AG08395 (cell line): Measurements from ENCODE around the gene PANK1.
A peak's percentile ranks its signal among the peaks of the same experiment; 100 is the strongest.
"Not testable (repeated sequence)": the region's sequence is repeated elsewhere in the genome, so short reads cannot be mapped to it uniquely, and the experiment has no call there.

Experiments
- DNase-seq: peaks from one replicate; pipeline ENCODE4 v3.0.0; 2012; ENCODE audit warnings: mixed read lengths, low spot score

PANK1 gene

DNA sequence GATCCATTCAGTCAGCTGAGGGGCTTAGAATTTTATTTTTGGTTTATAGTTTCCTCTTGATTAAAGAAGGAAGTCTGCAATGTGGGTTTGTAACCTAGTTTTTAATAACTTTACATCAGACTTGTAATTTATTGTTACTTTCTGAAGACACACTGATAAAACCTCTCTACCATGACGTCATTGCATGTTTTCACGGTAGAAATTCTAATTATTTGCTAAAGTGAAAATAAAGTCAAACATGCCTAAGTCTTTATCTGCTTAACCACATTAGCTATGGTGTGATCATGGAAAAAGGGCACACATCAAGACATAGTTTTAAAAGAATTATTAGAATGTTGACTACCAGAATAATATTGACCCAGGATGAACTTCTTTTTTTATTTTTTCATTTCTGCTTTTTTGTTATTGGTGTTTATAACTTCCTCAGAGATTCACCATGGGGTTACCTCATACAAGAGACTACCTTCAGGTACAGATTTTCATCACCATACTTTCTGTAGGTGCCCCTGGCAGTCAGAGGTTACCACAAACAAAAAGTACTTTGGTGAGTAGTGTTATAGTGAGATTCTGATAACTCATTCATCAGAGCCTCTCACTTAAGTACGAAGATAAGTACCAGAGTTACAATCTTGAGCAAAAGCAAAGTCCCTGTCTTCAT, 7.0 kb upstream of the PANK1 start:
- no peak for DNase-seq

DNA sequence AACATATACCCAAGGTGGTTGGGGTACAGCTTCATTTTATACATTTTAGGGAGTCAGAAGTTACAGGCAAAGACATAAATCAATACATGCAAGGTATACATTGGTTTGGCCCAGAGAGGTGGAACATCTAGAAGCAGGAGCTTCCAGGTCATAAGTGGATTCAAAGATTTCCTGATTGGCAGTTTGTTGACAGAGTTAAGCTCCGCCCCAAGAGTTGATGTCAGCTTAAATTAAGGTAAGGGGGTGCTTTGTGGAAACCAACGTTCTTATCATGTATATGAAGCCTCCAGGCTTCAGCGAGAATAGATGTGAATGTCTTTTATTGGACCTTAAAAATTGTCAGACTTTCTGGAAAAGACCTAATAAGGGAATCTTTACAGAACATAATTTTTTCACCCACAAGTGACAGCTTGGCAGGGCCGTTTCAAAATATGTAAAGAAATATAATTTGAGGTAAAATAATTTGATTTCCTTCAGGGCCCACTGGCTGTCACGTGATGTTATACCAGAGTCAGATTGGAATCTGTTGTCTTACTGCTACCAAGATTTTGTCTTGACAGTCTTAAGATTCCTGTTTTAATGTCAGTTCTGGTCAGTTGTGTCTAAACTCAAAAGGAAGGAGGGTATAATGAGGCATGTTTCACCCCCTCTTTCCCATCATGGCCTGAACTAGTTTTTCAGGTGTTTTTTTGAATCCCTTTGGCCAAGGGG, 6.3 kb upstream of the PANK1 start:
- no peak for DNase-seq

DNA sequence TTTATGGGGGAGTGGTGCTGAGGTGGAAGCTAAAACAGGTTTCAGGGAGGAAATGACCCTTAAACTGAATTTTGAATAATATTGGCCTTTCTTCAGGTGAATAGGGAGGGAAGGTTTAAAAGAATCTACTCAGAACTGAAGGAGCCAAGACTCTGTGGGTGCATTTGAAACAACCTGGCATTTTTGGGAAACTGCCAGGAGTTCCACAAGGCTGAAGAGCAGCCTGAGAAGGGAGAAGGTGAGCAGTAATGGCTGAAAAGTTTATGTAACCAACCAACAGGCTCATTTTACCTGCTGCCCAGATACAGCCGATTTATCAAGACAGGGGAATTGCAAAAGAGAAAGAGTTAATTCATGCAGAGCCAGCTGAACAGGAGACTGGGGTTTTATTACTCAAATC, 4.0 kb upstream of the PANK1 start:
- DNase-seq, result no peak

DNA sequence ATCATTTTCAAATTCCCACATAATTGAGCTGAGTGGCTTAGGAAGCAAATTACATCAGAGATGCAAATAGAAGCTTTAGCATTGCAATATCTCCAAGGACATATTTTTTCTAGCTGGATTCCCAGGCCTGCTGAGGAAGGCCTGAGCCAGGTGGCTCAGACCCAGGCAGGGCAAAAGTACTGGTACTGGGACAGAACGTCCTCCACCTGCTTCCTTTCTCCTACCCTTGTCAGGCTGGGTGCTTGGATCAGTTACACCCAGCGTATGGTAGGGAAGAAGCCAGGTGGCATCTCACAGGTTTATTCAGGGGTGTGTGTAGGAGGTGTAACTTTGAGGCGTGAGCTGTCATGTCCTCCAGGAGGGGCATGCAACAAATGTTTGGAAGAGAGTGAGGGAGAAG, 3.0 kb upstream of the PANK1 start:
- DNase-seq, result no peak

DNA sequence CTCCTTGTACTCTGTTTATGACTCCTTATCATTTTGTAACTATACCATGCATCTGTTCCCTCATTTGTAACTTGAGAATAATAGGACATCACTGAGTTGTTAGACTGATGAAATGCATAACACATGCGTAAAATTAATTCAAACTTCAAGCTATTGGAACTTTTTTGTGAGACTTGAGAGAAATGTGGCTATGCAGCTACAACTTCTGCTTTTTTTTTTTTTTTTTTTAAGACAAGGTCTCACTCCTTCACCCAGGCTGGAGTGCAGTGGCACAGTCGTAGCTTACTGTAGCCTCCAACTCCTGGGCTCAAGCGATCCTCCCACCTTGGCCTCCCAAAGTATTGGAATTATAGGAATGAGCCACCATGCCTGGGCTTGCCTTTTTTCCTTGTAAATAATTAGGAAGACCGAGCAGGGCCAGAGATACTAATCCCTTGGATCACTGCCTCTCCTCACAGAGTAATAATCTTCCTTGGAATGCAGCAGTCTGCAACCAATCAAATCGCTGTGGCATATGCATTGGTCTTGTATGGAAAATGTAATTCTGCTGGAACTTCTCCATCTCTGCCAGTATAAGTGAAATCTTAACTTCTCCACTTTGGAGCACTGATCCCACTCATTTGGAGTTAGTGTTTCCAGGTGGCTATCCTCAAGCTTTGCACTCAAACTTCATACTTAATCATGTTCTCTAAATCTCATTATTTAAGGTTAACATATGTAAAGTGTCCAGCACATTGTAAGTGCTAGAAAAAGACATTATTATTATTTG, 2.0 kb upstream of the PANK1 start:
- DNase-seq, result no peak

DNA sequence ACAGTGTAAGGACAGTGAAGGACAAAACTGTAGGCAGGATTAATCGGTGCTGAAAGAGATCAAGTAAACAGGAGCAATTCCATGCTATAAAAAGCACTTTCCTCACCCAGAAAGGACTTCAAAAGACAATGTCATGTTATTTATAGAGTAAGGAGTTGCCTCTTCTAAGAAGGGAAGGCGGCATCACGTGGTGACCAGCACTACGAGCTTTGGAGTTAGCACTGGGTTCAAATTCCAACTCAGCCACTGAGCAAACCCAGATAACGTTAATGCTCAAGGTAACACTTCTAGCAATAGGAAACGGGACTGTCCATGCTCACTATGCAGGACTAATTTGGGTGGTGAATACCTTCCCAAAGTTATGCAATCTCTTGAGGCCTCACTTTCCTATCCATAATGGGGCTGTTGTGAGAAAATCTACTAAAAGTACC, 715 bp upstream of the PANK1 start:
- no peak for DNase-seq

DNA sequence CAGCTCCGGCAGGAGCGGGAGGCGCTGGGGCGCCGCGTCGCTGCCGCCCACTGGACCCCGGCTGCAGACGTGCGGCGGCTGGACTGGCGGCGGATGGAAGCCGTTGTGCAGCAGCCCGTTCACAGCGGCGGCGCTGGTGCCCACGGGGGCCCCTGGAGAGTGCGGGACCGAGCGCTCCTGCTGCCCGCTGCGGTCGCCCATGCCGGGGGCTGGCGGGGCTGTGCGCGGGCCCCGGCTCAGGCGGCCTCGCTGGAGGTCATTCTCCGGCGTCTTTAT, 413 bp downstream of the PANK1 start:
- DNase-seq, result no peak

DNA sequence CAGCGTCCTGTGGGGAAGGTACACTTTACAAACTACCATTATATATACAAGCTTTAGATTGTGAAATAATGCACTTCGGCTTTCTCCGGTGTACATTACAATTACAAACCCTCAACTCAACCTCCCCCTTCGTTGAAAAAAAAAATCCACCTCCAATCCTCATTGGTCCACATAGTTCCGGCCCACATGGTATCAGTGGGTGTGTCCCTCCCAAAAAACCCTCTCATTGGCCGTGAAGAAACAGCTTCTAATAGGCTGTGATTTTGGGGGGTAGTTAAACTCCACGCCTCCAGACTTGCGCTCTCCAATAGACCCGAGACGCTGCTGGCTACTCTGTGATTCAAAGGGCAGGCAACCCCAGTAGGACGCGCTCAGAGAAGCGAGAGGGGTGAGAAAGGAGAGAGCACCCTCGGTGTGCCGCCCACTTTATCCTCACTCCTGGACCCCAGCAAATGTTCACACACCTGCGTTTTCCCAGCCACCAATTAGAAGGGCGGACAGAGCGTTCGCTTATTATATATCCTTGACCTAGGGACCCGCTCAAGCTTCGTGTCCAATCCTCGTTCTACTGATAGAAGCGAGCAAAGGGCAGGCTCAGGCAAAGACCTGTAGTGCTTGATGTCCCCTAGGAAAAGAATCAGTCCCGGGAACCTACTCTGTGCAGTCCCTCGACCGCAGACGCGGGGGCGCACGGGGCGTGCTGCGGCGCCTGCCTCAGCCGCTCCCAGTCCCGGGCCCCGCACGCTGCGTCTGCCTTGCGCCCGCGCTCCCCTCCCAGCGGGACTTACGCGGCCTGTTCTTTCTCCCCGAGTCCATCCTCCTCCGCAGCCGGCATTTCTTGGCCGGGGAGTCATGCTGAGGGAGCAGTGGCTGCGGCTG, 991 bp downstream of the PANK1 start:
- peak; percentile 97 for DNase-seq

DNA sequence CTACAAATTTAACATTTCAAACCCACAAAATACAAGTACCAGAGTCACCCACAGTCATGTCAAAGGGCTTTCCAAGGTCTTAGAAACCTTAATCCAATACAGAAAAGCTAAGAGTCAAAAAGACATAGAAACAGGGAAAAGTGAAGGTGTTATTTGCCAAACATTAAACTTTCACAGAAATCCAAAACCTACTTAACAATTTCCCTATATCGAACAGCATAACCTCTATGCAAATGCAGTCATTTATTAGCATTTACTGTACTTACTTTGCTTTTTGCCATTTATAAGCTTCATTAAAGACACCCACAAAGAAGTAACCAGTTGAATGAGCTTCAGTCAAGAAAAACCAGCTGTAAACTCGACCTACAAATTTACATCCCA, 1.6 kb downstream of the PANK1 start:
- DNase-seq, result no peak

DNA sequence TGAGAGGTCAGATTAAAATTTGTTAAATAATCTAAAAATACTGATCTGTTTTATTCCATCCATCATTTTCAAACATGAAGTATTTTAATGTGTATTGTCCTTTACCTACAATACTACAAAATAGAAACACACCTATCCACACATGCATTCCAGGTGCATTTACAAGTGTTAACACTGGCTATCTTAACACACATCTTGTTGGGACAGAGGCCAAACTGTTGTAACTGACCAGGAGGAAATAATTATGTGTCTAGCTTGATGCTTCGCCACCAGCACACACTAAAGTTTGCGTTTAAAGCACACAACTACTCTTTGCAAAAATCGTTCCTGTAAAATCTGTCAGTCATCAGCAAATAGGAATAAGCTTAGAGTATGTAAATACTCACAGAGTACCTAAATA, 2.8 kb downstream of the PANK1 start:
- DNase-seq, result no peak

DNA sequence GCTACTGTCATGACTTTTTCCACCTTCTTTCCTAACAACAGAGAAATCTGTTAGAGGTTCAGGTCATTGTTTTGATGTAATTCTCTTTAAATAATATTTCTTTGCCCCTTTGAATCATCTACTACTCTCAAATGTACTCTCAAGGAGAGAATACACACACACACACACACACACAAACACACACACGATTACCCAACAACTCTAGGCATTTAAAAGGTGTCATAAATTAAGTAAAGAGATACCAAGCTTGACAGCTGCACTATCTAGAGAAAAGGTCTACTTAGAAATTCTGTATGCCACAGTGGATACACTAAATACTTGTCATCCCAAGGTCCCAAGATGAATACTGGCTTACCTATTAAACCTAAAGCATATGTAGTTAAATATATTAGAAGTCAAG, 4.8 kb downstream of the PANK1 start:
- DNase-seq, result no peak

DNA sequence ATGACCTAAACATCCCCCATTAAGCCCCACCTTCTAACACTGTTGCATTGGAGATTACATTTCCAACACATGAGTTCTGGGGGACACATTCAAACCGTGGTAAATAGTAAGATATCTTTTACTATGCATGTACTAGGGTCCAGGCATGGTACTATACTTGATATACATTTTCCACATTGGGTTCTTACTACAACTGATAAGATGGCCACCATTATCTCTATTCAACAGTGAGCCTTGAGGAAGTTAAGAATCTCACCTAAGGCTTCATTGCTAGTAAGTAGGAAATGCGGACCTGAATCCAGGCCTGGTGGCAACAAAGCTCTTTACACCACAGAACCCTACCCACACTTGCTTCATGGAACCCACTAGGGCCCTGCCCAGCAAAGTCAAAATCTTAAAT, 5.7 kb downstream of the PANK1 start:
- no peak for DNase-seq

DNA sequence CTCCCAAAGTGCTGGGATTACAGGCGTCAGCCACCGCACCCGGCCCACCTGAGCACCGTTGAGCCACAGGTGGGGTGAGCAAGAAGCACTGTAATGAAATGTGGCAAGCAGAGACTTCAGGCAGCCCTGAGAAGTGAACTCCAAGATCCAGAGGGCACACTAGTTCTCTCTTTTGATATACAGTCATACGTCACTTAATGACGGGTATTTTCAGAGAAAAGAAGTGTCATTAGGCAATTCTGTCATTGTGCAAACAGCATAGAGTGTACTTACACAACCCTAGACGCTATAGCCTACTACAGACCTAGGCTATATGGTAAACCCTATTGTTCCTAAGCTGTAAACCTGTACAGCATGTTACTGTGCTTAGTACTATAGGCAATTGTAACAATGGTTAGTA, 7.9 kb downstream of the PANK1 start:
- no peak for DNase-seq

DNA sequence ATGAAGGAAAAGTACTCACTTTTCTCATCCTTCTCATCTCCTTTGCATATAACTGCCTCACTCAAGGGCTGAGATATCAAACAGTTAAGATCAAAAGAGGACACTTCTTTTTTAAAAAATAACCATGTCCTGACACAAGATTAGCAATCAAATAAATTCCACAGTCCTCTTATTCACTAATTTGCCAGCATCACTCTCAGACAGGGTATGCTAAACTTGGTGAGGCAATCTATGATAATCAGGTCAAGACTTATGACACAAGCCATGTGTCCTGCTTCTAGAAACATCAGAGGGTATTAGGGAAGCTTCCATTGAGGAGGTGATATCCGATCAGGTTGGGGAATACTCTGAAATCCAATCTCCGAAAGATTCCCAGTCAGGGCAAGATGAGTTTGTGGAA, 10.4 kb downstream of the PANK1 start:
- DNase-seq, result no peak

DNA sequence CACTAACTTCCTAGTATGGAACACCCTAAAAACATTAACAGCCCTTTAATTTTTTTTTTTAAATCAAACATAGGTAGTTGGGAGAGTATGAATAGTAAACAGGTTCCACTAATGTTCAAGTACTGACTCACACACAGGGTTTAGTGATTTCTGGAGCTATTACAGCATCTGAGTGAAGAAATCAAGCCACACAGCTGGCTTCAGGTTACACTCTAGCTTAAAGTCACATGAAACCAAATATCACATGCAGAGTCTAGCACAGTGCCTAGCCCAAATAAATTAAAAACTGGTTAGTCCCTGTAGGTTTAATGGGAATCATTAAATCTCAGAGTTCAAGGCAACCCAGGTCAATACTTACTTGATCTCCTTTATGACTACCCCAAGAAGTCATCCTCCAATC, 11.6 kb downstream of the PANK1 start:
- DNase-seq, result peak; percentile 43

DNA sequence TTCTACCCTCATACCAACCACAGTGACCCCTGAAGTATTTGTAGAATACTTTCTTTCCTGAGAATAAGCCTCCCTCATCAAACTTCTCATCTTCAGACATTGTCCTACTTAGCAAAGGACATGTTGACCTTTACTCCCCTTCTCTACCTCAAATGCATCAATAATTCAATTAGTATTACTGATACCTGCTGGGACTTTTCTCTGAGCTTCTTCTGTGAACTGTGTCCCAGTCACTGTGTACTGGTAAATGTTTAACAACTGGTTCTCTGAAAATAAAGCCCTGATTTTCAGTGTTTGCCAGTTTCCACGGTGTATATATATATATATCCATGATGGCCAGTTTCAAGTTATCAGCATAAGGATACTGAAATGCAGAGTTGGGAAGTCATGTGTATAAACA, 12.2 kb downstream of the PANK1 start:
- no peak for DNase-seq

DNA sequence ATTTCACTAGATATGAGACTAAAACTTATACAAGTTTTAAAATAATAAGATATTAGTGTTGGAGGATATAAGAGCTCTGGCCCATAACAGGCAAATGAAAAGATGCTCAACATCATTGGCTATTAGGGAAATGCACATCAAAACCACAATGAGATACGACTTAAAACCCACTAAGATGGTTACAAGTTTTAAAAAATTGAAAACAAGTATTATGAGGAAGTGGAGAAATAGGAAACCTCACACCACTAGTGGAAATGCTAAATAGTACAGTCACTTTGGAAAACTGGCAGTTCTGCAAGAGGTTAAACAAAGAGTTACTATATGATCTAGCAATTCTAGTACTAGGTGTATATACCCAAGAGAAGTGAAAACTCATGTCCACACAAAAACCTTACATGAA, 17.2 kb downstream of the PANK1 start:
- no peak for DNase-seq

DNA sequence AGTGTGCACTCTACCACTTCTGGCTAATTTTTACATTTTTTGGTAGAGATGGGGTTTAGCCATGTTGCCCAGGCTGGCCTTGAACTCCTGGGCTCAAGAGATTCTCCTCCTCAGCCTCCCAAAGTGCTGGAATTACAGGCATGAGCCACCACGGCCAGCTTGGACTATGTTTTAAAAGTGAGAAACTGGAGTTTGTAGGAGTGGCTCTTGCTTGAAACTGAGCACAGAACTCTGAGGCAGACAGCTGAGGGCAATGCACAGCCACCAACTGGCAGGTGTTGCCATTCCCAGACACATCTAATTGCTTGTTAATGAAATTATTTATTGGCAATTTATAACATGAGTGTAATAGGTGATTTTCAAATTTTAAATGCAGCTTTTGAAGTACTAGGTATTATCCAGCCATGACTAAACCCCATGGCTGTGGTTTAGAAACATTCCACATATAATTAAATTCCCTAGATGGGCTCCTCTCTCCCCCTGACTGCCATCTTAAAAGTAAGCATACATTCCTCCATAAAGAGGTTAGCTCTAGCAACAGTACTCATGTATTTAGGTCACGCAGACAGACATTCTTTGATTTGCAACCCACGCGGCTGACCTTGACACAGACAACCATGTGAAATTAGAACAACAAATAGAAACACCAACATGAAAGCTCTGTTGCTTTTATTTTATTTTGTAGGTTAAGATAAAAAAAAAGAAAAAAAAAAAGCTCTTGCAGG, 19.8 kb downstream of the PANK1 start:
- DNase-seq, result no peak

DNA sequence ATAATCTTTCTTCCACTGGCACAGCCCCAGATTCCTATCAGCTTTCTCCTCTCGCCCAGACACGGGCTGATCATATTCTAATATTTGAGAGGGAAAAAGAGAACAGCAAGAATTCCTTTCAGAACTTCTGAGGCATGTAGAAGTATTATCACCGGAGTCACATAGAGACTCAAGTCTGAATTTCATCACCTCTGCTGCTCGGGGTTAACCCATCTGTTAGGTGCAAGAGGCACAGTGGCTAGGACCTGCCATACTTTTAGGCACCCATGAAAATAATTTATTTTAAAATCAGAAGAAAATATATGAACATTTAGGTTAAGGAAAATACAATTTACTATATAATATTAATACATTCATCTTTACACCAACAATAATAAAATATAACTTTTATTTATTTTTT, 21.0 kb downstream of the PANK1 start:
- DNase-seq, result no peak

DNA sequence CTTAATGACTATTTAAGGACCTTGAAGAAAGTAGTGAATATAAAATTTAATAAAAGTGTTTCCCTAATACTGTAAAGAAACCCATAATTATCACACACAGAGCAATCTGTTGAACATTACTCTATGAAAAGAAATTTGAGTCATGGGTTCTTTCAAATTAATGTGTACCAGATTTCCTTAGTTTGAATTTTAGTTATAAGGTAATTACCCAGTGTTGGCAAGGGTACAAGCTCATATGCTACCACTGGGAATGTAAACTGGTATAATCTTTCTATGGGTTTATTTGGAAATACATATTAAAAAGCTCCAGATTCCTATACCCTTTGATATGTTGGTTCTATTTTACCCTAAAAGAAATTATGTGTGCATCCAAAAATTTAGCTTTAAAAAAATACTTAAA, 22.9 kb downstream of the PANK1 start:
- no peak for DNase-seq

DNA sequence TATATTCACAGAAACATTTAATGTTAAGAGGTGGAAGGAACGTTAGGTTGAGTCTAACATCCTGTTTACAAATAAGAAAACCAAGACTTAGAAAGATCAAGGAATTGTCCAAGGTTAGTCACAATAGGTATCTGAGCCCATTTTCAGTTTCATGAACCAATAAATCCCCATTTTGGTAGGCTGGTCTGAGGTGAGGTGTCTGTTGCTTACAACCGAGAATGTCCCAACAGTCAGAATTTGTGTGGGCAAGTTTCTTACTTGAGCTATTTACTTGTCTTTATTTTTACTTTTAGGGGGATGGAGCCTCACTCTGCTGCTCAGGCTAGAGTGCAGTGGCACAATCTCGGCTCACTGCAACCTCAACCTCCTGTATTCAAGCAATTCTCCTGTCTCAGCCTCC, 23.6 kb downstream of the PANK1 start:
- no peak for DNase-seq

DNA sequence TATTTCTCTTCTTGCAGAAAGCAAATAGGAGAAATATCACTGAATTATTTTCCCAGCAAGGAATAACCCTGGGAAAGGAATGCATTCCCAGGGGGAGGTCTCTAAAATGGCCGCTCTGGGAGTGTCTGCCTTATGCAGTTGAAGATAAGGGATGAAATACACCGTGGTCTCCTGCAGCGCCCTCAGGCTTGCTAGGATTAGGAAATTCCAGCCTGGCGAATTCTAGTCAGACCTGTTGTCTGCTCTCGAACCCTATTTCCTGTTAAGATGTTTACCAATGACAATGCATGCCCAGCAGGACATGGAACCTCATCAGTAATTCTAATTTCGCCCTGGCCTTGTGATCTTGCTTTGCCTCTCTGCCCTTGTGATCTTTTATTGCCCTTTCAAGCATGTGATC, 24.7 kb downstream of the PANK1 start:
- not testable (repeated sequence) for DNase-seq
